Mammary epithelial cell (primary cell): ENCODE data around the gene GFI1.
A peak's percentile ranks its signal among the peaks of the same experiment; 100 is the strongest.

Experiments used
- EZH2 ChIP-seq: IDR thresholded peaks from 2 replicates; pipeline ENCODE4 v1.6.1; 2012; ENCODE audit warnings: low read length, inconsistent platforms, borderline replicate concordance
- TF ChIP-seq, protein P1 (sequence below), 2 donors: IDR thresholded peaks in 1 of 2; conservative IDR thresholded peaks in 1 of 2; 2 replicates each; pipeline ENCODE4 v1.5.1; 2011 to 2012; ENCODE audit warnings: inconsistent platforms in 2 of 2, low read length in 2 of 2, mild to moderate bottlenecking in 2 of 2, control low read depth in 1 of 2, low read depth in 1 of 2; ENCODE audit not compliant: insufficient read depth in 1 of 2; ENCODE audit errors: extremely low read depth in 1 of 2

DNA sequence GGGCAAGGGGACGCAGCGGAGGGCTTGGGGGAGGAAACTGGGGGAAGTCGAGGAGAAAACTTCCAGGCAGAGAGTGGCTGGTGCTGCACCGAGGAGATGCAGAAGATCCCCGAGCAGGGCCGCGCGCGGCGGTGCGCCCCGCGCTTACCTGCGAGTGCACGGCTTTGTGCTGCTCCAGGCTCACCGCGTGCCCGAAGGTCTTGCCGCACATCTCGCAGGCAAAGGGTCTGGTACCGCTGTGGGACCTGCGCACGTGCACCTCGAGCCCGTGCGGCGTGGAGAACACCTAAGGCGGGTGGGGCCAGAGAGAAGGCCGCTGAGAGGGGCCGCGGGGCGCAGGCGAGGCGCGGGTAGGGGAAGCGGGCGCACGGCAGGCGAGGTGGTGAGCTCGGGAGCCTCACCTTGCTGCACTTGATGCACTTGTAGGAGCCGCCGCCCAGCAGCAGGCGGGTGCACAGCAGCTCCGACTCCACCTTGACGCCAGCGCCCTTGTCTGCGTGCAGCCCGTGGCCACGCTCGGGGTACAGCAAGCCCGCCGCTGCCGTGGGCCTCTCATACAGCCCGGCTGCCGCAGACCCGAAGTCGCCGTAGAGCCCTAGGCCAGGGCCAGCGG, 6.4 kb downstream of the GFI1 start:
- TF ChIP-seq, protein P1, sequence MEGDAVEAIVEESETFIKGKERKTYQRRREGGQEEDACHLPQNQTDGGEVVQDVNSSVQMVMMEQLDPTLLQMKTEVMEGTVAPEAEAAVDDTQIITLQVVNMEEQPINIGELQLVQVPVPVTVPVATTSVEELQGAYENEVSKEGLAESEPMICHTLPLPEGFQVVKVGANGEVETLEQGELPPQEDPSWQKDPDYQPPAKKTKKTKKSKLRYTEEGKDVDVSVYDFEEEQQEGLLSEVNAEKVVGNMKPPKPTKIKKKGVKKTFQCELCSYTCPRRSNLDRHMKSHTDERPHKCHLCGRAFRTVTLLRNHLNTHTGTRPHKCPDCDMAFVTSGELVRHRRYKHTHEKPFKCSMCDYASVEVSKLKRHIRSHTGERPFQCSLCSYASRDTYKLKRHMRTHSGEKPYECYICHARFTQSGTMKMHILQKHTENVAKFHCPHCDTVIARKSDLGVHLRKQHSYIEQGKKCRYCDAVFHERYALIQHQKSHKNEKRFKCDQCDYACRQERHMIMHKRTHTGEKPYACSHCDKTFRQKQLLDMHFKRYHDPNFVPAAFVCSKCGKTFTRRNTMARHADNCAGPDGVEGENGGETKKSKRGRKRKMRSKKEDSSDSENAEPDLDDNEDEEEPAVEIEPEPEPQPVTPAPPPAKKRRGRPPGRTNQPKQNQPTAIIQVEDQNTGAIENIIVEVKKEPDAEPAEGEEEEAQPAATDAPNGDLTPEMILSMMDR (conservative IDR thresholded peaks at IDR 0.05 in 1 of 2, IDR thresholded peaks at IDR 0.05 in 1 of 2; ENCODE audit: extremely low read depth in 1 of 2, insufficient read depth in 1 of 2, low read depth in 1 of 2, low read length in 2 of 2), result no peak
- peak; percentile 30 for TF ChIP-seq EZH2
